DMS53 treated with DMSO at 0.1 percent for 48 hours (cell line): ENCODE data around the gene CABP4.
"Not testable (repeated sequence)": the region's sequence is repeated elsewhere in the genome, so short reads cannot be mapped to it uniquely, and the experiment has no call there.

Experiments
- DNase-seq: peaks from one replicate; lab custom pipeline; 2025; ENCODE audit not compliant: unreplicated experiment; lab: John Stamatoyannopoulos, UW

The CABP4 gene

GRCh38 chr11:67418476-67419281 lies 36.5 kb upstream of the CABP4 start:
- no peak for DNase-seq

- no peak for DNase-seq
These were observed 35.7 kb upstream of the CABP4 start for GRCh38 chr11:67419325-67420049.

GRCh38 chr11:67420147-67420645 lies 35.0 kb upstream of the CABP4 start:
- DNase-seq = no peak

GRCh38 chr11:67420646-67421429 lies 34.3 kb upstream of the CABP4 start:
- DNase-seq = peak; percentile 85

GRCh38 chr11:67421430-67422031 lies 33.6 kb upstream of the CABP4 start:
- DNase-seq = no peak

- no peak for DNase-seq
These were observed 32.3 kb upstream of the CABP4 start for GRCh38 chr11:67422891-67423290.

- DNase-seq = no peak
These were observed 31.7 kb upstream of the CABP4 start for GRCh38 chr11:67423466-67423865.

- DNase-seq = no peak
These were observed 31.1 kb upstream of the CABP4 start for GRCh38 chr11:67423891-67424613.

- DNase-seq = not testable (repeated sequence)
These were observed 27.7 kb upstream of the CABP4 start for GRCh38 chr11:67427364-67427859.

GRCh38 chr11:67428052-67429001 lies 26.8 kb upstream of the CABP4 start, which contains the start of gene RPS6KB2:
RPS6KB2 (plus strand) TSS chr11:67428494; CDS start chr11:67428546, 52 bp downstream.
- peak; percentile 97 for DNase-seq

GRCh38 chr11:67429038-67429668 lies 26.0 kb upstream of the CABP4 start:
- DNase-seq = no peak

- no peak for DNase-seq
These were observed 25.4 kb upstream of the CABP4 start for GRCh38 chr11:67429722-67430121.

GRCh38 chr11:67431346-67432249 lies 23.6 kb upstream of the CABP4 start:
- no peak for DNase-seq

GRCh38 chr11:67432655-67433349 lies 22.4 kb upstream of the CABP4 start:
- no peak for DNase-seq

GRCh38 chr11:67433536-67434394 lies 21.4 kb upstream of the CABP4 start:
- DNase-seq = no peak

GRCh38 chr11:67434395-67434881 lies 20.7 kb upstream of the CABP4 start:
- DNase-seq = no peak
